Activated naive CD8-positive, alpha-beta T cell treated with anti-CD3 and anti-CD28 coated beads for 36 hours (primary cell): ENCODE data around the gene BCAT1. TPM values are rescaled to one million over a fixed set of nuclear protein-coding genes. Genes with fewer than 3 reads are reported as not detected.
A peak's percentile ranks its signal among the peaks of the same experiment; 100 is the strongest.
"Not testable (repeated sequence)": the region's sequence is repeated elsewhere in the genome, so short reads cannot be mapped to it uniquely, and the experiment has no call there.

Source experiments
- DNase-seq: peaks from one replicate; pipeline ENCODE4 v3.0.0; 2021
- H3K27ac Mint-ChIP-seq: one replicate; pipeline ENCODE4 v1.8.0; 2022; ENCODE audit warnings: mild to moderate bottlenecking, moderate library complexity, mixed read lengths
- H3K27me3 Mint-ChIP-seq: one replicate; pipeline ENCODE4 v1.8.0; 2022; ENCODE audit warnings: mild to moderate bottlenecking, mixed read lengths
- H3K36me3 Mint-ChIP-seq: one replicate; pipeline ENCODE4 v1.8.0; 2021; ENCODE audit warnings: mild to moderate bottlenecking, mixed read lengths
- H3K4me1 Mint-ChIP-seq: one replicate; pipeline ENCODE4 v1.8.0; 2021; ENCODE audit warnings: mixed read lengths
- H3K4me3 Mint-ChIP-seq: one replicate; pipeline ENCODE4 v1.8.0; 2022; ENCODE audit warnings: mild to moderate bottlenecking, moderate library complexity, mixed read lengths
- H3K9me3 Mint-ChIP-seq: one replicate; pipeline ENCODE4 v1.8.0; 2022; ENCODE audit warnings: mixed read lengths
- total RNA-seq, 2 experiments: library from RNA; stranded (reverse); gene quantifications; one replicate each; pipeline ENCODE4 v1.2.3, GENCODE V29; 2021

The BCAT1 gene
- total RNA-seq, 2 experiments from 2014 or later = 58.7 to 59.6 TPM

GRCh38 chr12:24974216-24974615 lies 25.3 kb upstream of the BCAT1 start:
- Mint-ChIP-seq H3K9me3 (no peaks in the 10 kb centered on the region), H3K27me3 (peaks cover 8% of the 10 kb centered on the region), H3K27ac (no peak overlapping the region), H3K4me1 (peaks cover 3% of the 10 kb centered on the region), H3K4me3 (no peak overlapping the region), H3K36me3 (no peaks in the 10 kb centered on the region)
- DNase-seq = no peak

GRCh38 chr12:24972078-24972477 lies 23.2 kb upstream of the BCAT1 start:
- no peak overlapping the region for H3K4me3 Mint-ChIP-seq
- peaks cover 8% of the 10 kb centered on the region for H3K27me3 Mint-ChIP-seq
- no peak for DNase-seq
- H3K27ac Mint-ChIP-seq = no peak overlapping the region
- H3K4me1 Mint-ChIP-seq = peaks cover 3% of the 10 kb centered on the region
- no peaks in the 10 kb centered on the region for H3K9me3 Mint-ChIP-seq
- H3K36me3 Mint-ChIP-seq = no peaks in the 10 kb centered on the region

- no peaks in the 10 kb centered on the region for H3K4me1 Mint-ChIP-seq
- no peaks in the 10 kb centered on the region for H3K36me3 Mint-ChIP-seq
- no peak for DNase-seq
- H3K4me3 Mint-ChIP-seq = no peak overlapping the region
- peaks cover under 1% of the 10 kb centered on the region for H3K9me3 Mint-ChIP-seq
- H3K27me3 Mint-ChIP-seq = peaks cover 3% of the 10 kb centered on the region
- no peak overlapping the region for H3K27ac Mint-ChIP-seq
Measured at GRCh38 chr12:24970177-24970576, 21.3 kb upstream of the BCAT1 start.

- Mint-ChIP-seq H3K27me3 (no peaks in the 10 kb centered on the region), H3K36me3 (no peaks in the 10 kb centered on the region), H3K4me1 (no peaks in the 10 kb centered on the region), H3K9me3 (peaks cover 13% of the 10 kb centered on the region), H3K27ac (no peak overlapping the region), H3K4me3 (no peak overlapping the region)
- no peak for DNase-seq
Measured at GRCh38 chr12:24966951-24967564, 18.2 kb upstream of the BCAT1 start.

- peaks cover 8% of the 10 kb centered on the region for H3K4me1 Mint-ChIP-seq
- no peak for DNase-seq
- peaks cover 2% of the 10 kb centered on the region for H3K27me3 Mint-ChIP-seq
- H3K9me3 Mint-ChIP-seq = peaks cover 15% of the 10 kb centered on the region
- H3K36me3 Mint-ChIP-seq = no peaks in the 10 kb centered on the region
- H3K4me3 Mint-ChIP-seq = no peak overlapping the region
- no peak overlapping the region for H3K27ac Mint-ChIP-seq
Measured at GRCh38 chr12:24964342-24964741, 15.4 kb upstream of the BCAT1 start.

GRCh38 chr12:24960222-24960855 lies 11.4 kb upstream of the BCAT1 start:
- H3K9me3 Mint-ChIP-seq = peaks cover 16% of the 10 kb centered on the region
- peak; percentile 54 for DNase-seq
- no peak overlapping the region for H3K27ac Mint-ChIP-seq
- H3K4me3 Mint-ChIP-seq = no peak overlapping the region
- H3K4me1 Mint-ChIP-seq = peaks cover 12% of the 10 kb centered on the region
- peaks cover 2% of the 10 kb centered on the region for H3K27me3 Mint-ChIP-seq
- H3K36me3 Mint-ChIP-seq = no peaks in the 10 kb centered on the region

GRCh38 chr12:24956351-24956750 lies 7.5 kb upstream of the BCAT1 start:
- H3K36me3 Mint-ChIP-seq, H3K27ac Mint-ChIP-seq, H3K9me3 Mint-ChIP-seq, H3K4me3 Mint-ChIP-seq, DNase-seq: not testable (repeated sequence)
- Mint-ChIP-seq H3K4me1 (peaks cover 14% of the 10 kb centered on the region), H3K27me3 (peaks cover 20% of the 10 kb centered on the region)

- Mint-ChIP-seq H3K36me3 (no peaks in the 10 kb centered on the region), H3K27me3 (peaks cover 23% of the 10 kb centered on the region), H3K4me3 (no peak overlapping the region), H3K4me1 (peaks cover 14% of the 10 kb centered on the region), H3K9me3 (peaks cover 3% of the 10 kb centered on the region), H3K27ac (no peak overlapping the region)
- DNase-seq = no peak
Measured at GRCh38 chr12:24955853-24956252, 7.0 kb upstream of the BCAT1 start.

- no peak overlapping the region for H3K27ac Mint-ChIP-seq
- H3K36me3 Mint-ChIP-seq = no peaks in the 10 kb centered on the region
- peaks cover 3% of the 10 kb centered on the region for H3K9me3 Mint-ChIP-seq
- H3K4me3 Mint-ChIP-seq = no peak overlapping the region
- DNase-seq = no peak
- peaks cover 26% of the 10 kb centered on the region for H3K27me3 Mint-ChIP-seq
- peaks cover 17% of the 10 kb centered on the region for H3K4me1 Mint-ChIP-seq
Measured at GRCh38 chr12:24955389-24955788, 6.5 kb upstream of the BCAT1 start.

- Mint-ChIP-seq H3K27me3 (peaks cover 34% of the 10 kb centered on the region), H3K9me3 (peaks cover 1% of the 10 kb centered on the region), H3K36me3 (peaks cover 2% of the 10 kb centered on the region), H3K4me3 (no peak overlapping the region), H3K27ac (no peak overlapping the region), H3K4me1 (peaks cover 20% of the 10 kb centered on the region)
- no peak for DNase-seq
Measured at GRCh38 chr12:24954261-24954660, 5.4 kb upstream of the BCAT1 start.

GRCh38 chr12:24952389-24952788 lies 3.5 kb upstream of the BCAT1 start:
- H3K27me3 Mint-ChIP-seq = peaks cover 41% of the 10 kb centered on the region
- DNase-seq = no peak
- peaks cover 34% of the 10 kb centered on the region for H3K4me1 Mint-ChIP-seq
- no peak overlapping the region for H3K4me3 Mint-ChIP-seq
- peaks cover 7% of the 10 kb centered on the region for H3K36me3 Mint-ChIP-seq
- H3K27ac Mint-ChIP-seq = no peak overlapping the region
- peaks cover 1% of the 10 kb centered on the region for H3K9me3 Mint-ChIP-seq

- peak overlapping the region; percentile 4 for H3K27ac Mint-ChIP-seq
- H3K4me3 Mint-ChIP-seq = no peak overlapping the region
- H3K4me1 Mint-ChIP-seq = peaks cover 44% of the 10 kb centered on the region
- DNase-seq = no peak
- H3K36me3 Mint-ChIP-seq = peaks cover 20% of the 10 kb centered on the region
- H3K9me3 Mint-ChIP-seq = no peaks in the 10 kb centered on the region
- peaks cover 46% of the 10 kb centered on the region for H3K27me3 Mint-ChIP-seq
Measured at GRCh38 chr12:24950231-24950834, 1.4 kb upstream of the BCAT1 start.

GRCh38 chr12:24948420-24948756 lies 513 bp downstream of the BCAT1 start:
- H3K4me3 Mint-ChIP-seq = peak overlapping the region; percentile 89
- H3K36me3 Mint-ChIP-seq = peaks cover 35% of the 10 kb centered on the region
- H3K27me3 Mint-ChIP-seq = peaks cover 45% of the 10 kb centered on the region
- peaks cover 48% of the 10 kb centered on the region for H3K4me1 Mint-ChIP-seq
- DNase-seq = peak; percentile 53
- H3K27ac Mint-ChIP-seq = peak overlapping the region; percentile 98
- H3K9me3 Mint-ChIP-seq = no peaks in the 10 kb centered on the region

- Mint-ChIP-seq H3K4me1 (peaks cover 48% of the 10 kb centered on the region), H3K4me3 (peak overlapping the region; percentile 89), H3K27ac (peak overlapping the region; percentile 98), H3K9me3 (no peaks in the 10 kb centered on the region), H3K27me3 (peaks cover 43% of the 10 kb centered on the region), H3K36me3 (peaks cover 40% of the 10 kb centered on the region)
- DNase-seq = no peak
Measured at GRCh38 chr12:24947541-24948419, 1.1 kb downstream of the BCAT1 start.

- no peak for DNase-seq
- Mint-ChIP-seq H3K27ac (peak overlapping the region; percentile 42), H3K27me3 (peaks cover 46% of the 10 kb centered on the region), H3K9me3 (no peaks in the 10 kb centered on the region), H3K4me3 (no peak overlapping the region), H3K4me1 (peaks cover 48% of the 10 kb centered on the region), H3K36me3 (peaks cover 50% of the 10 kb centered on the region)
Measured at GRCh38 chr12:24945845-24946244, 3.1 kb downstream of the BCAT1 start.
